PFSK-1 (cell line): ENCODE measurements around the gene FAS.

Experiments
- FOXP2 ChIP-seq: optimal IDR thresholded peaks from 2 replicates; pipeline ENCODE3; 2011; ENCODE audit warnings: borderline replicate concordance, control low read depth, inconsistent platforms; ENCODE audit not compliant: insufficient read depth; ENCODE audit errors: extremely low read length, extremely low read depth
- POLR2AphosphoS5 ChIP-seq: IDR thresholded peaks from 2 replicates; pipeline ENCODE4 v1.6.1; 2012; ENCODE audit warnings: low read depth, mild to moderate bottlenecking, control low read depth, low read length, moderate library complexity
- TAF1 ChIP-seq: IDR thresholded peaks from 2 replicates; pipeline ENCODE4 v1.6.1; 2012; ENCODE audit warnings: low read length, control low read depth, borderline replicate concordance; ENCODE audit not compliant: insufficient read depth
- TF ChIP-seq, protein P1 (sequence below), 2 experiments: IDR thresholded peaks; 2 replicates each; pipeline versions ENCODE4 v1.6.1 to v1.8.0; 2011 to 2012; ENCODE audit warnings: low read depth in 2 of 2, low read length in 2 of 2, control low read depth in 1 of 2, inconsistent platforms in 1 of 2, mild to moderate bottlenecking in 1 of 2, moderate library complexity in 1 of 2; ENCODE audit not compliant: insufficient read depth in 1 of 2

DNA sequence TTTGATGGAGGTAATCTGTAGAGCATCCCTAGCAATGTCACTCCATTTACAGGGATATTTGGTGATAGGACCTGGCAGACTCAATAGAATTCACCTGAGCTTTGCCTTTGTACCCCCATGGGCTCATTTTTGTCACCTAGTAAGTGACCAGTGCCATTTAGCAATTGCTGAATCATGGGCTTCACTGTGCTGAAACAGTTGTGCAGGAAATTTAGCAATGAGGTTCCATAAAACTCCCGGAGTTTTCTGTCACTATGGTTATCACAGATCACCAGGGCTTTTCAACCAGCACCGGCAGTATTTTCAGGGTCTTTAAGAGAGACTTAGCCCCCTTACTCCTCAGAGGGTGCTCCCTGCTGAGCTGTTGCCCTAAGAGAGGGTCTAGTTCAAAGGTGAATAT, 40.2 kb downstream of the FAS start:
- TF ChIP-seq, protein P1, sequence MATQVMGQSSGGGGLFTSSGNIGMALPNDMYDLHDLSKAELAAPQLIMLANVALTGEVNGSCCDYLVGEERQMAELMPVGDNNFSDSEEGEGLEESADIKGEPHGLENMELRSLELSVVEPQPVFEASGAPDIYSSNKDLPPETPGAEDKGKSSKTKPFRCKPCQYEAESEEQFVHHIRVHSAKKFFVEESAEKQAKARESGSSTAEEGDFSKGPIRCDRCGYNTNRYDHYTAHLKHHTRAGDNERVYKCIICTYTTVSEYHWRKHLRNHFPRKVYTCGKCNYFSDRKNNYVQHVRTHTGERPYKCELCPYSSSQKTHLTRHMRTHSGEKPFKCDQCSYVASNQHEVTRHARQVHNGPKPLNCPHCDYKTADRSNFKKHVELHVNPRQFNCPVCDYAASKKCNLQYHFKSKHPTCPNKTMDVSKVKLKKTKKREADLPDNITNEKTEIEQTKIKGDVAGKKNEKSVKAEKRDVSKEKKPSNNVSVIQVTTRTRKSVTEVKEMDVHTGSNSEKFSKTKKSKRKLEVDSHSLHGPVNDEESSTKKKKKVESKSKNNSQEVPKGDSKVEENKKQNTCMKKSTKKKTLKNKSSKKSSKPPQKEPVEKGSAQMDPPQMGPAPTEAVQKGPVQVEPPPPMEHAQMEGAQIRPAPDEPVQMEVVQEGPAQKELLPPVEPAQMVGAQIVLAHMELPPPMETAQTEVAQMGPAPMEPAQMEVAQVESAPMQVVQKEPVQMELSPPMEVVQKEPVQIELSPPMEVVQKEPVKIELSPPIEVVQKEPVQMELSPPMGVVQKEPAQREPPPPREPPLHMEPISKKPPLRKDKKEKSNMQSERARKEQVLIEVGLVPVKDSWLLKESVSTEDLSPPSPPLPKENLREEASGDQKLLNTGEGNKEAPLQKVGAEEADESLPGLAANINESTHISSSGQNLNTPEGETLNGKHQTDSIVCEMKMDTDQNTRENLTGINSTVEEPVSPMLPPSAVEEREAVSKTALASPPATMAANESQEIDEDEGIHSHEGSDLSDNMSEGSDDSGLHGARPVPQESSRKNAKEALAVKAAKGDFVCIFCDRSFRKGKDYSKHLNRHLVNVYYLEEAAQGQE (IDR thresholded peaks at IDR 0.05; ENCODE audit: insufficient read depth in 1 of 2, low read depth in 2 of 2, low read length in 2 of 2) = no peak
- TF ChIP-seq TAF1 (no peak), POLR2AphosphoS5 (no peak), FOXP2 (no peak)
